GM10266 (cell line): Measurements from ENCODE around the gene FANCD2.
"Not testable (repeated sequence)": the region's sequence is repeated elsewhere in the genome, so short reads cannot be mapped to it uniquely, and the experiment has no call there.

Experiments
- DNase-seq: peaks from one replicate; pipeline ENCODE4 v3.0.0; 2012; ENCODE audit errors: extremely low spot score
- CTCF ChIP-seq: IDR thresholded peaks from 2 replicates; pipeline ENCODE4 v1.5.1; 2012; ENCODE audit warnings: mild to moderate bottlenecking, low read depth; ENCODE audit not compliant: control insufficient read depth, insufficient read depth; ENCODE audit errors: missing control alignments

FANCD2 gene

GRCh38 chr3:10119376-10119775 is 93.1 kb downstream of the FANCD2 start:
- TF ChIP-seq CTCF: no peak
- no peak for DNase-seq

- no peak for TF ChIP-seq CTCF
These were observed 94.8 kb downstream of the FANCD2 start for GRCh38 chr3:10121064-10121463.

GRCh38 chr3:10122724-10123123 is 96.5 kb downstream of the FANCD2 start:
- DNase-seq: no peak
- no peak for TF ChIP-seq CTCF

More at GRCh38 chr3:10121064-10121463, 94.8 kb downstream of the FANCD2 start:
- DNase-seq: no peak

GRCh38 chr3:10135872-10136271 is 109.6 kb downstream of the FANCD2 start:
- not testable (repeated sequence) for DNase-seq

GRCh38 chr3:10136426-10137005 is 110.3 kb downstream of the FANCD2 start:
- no peak for DNase-seq
- no peak for TF ChIP-seq CTCF

- DNase-seq: no peak
- no peak for TF ChIP-seq CTCF
These were observed 110.9 kb downstream of the FANCD2 start for GRCh38 chr3:10137178-10137577.

GRCh38 chr3:10140996-10141546 is 114.8 kb downstream of the FANCD2 start:
- no peak for TF ChIP-seq CTCF
- DNase-seq: no peak
